IMR-90 (cell line): ENCODE data around the gene AVPR2. TPM values are rescaled to one million over a fixed set of nuclear protein-coding genes. Genes with fewer than 3 reads are reported as not detected.

Experiments used
- ATAC-seq: fragments of 200-7000 bp; cut with Tn5 transposase; 2 replicates; pipeline ENCODE4 v1.9.1; 2020; ENCODE audit warnings: low read depth, mild to moderate bottlenecking, moderate library complexity
- BruUV-seq: library from RNA; stranded (reverse); fragments of 400-500 nt; replicated peaks from 2 replicates; lab custom pipeline; 2021; lab: Mats Ljungman, UMichigan
- CTCF ChIA-PET: fragments of 300-600 bp; formaldehyde crosslinking; extraction: SDS; loops from one replicate; lab custom pipeline; 2021; ENCODE audit warnings: antibody characterized with exemption; lab: Yijun Ruan, JAX
- POLR2A ChIA-PET: fragments of 300-600 bp; sonication (Branson Sonifier 250); formaldehyde crosslinking; loops from one replicate; lab custom pipeline; 2022; ENCODE audit warnings: antibody characterized with exemption; ENCODE audit not compliant: unreplicated experiment; lab: Charles Lee
- DNase-seq: peaks from one replicate; pipeline ENCODE4 v3.0.0; 2013
- H2AFZ ChIP-seq: replicated peaks from 2 replicates; pipeline ENCODE3; 2013; ENCODE audit warnings: low read length, mild to moderate bottlenecking; ENCODE audit not compliant: poor library complexity
- H2AK5ac ChIP-seq: 2 replicates; pipeline ENCODE4 v1.6.1; 2013; ENCODE audit warnings: low read depth, low read length, inconsistent platforms
- H2AK9ac ChIP-seq: replicated peaks from 2 replicates; pipeline ENCODE3; 2013; ENCODE audit warnings: mild to moderate bottlenecking, low read depth, low read length, moderate library complexity; ENCODE audit not compliant: poor library complexity
- H2BK120ac ChIP-seq: 2 replicates; pipeline ENCODE4 v1.6.1; 2013; ENCODE audit warnings: low read depth, low read length, inconsistent platforms
- H2BK15ac ChIP-seq: 3 replicates; pipeline ENCODE4 v1.6.1; 2013; ENCODE audit warnings: low read depth, low read length, inconsistent platforms
- H2BK20ac ChIP-seq: 2 replicates; pipeline ENCODE4 v1.6.1; 2013; ENCODE audit warnings: low read depth, mild to moderate bottlenecking, inconsistent platforms, low read length, moderate library complexity
- H2BK5ac ChIP-seq: 2 replicates; pipeline ENCODE4 v1.6.1; 2013; ENCODE audit warnings: mild to moderate bottlenecking, low read depth, low read length, inconsistent platforms; ENCODE audit not compliant: poor library complexity, severe bottlenecking
- H3K14ac ChIP-seq: replicated peaks from 2 replicates; pipeline ENCODE4 v1.6.1; 2013; ENCODE audit warnings: low read depth, low read length, inconsistent platforms
- H3K18ac ChIP-seq: 2 replicates; pipeline ENCODE4 v1.6.1; 2013; ENCODE audit warnings: low read depth, low read length, control low read depth
- H3K23ac ChIP-seq: 2 replicates; pipeline ENCODE4 v1.6.1; 2013; ENCODE audit warnings: low read depth, low read length, inconsistent platforms
- H3K27ac ChIP-seq: 2 replicates; pipeline ENCODE4 v1.5.1; 2013; ENCODE audit warnings: mild to moderate bottlenecking, control low read depth, low read length; ENCODE audit not compliant: insufficient read depth
- H3K27me3 ChIP-seq: 2 replicates; pipeline ENCODE4 v1.6.1; 2013; ENCODE audit warnings: low read length; ENCODE audit not compliant: control insufficient read depth, insufficient read depth
- H3K36me3 ChIP-seq: 2 replicates; pipeline ENCODE4 v1.6.1; 2013; ENCODE audit warnings: low read length, mixed read lengths; ENCODE audit not compliant: control insufficient read depth, insufficient read depth
- H3K4ac ChIP-seq: 2 replicates; pipeline ENCODE4 v1.6.1; 2013; ENCODE audit warnings: low read depth, low read length, inconsistent platforms
- H3K4me1 ChIP-seq: 2 replicates; pipeline ENCODE4 v1.6.1; 2013; ENCODE audit warnings: low read length, mixed read lengths; ENCODE audit not compliant: control insufficient read depth, insufficient read depth
- H3K4me2 ChIP-seq: 2 replicates; pipeline ENCODE4 v1.6.1; 2013; ENCODE audit warnings: low read depth, mild to moderate bottlenecking, control low read depth, low read length, moderate library complexity
- H3K4me3 ChIP-seq: 2 replicates; pipeline ENCODE4 v1.5.1; 2013; ENCODE audit warnings: low read depth, mild to moderate bottlenecking, control low read depth, low read length, moderate library complexity; ENCODE audit not compliant: insufficient read depth
- H3K56ac ChIP-seq: 2 replicates; pipeline ENCODE4 v1.6.1; 2013; ENCODE audit warnings: low read length, inconsistent platforms; ENCODE audit not compliant: insufficient read depth; ENCODE audit errors: extremely low read depth
- H3K79me1 ChIP-seq, 2 experiments: 2 replicates each; pipeline ENCODE4 v1.6.1; 2013; ENCODE audit warnings: low read length in 2 of 2, inconsistent platforms in 1 of 2, low read depth in 1 of 2
- H3K9ac ChIP-seq: 2 replicates; pipeline ENCODE4 v1.6.1; 2013; ENCODE audit warnings: low read depth, low read length, control low read depth
- H3K9me1 ChIP-seq: 2 replicates; pipeline ENCODE4 v1.6.1; 2013; ENCODE audit warnings: low read length, inconsistent platforms; ENCODE audit not compliant: insufficient read depth
- H3K9me3 ChIP-seq: 2 replicates; pipeline ENCODE4 v1.6.1; 2013; ENCODE audit warnings: low read length; ENCODE audit not compliant: control insufficient read depth, insufficient read depth
- H4K20me1 ChIP-seq: 2 replicates; pipeline ENCODE4 v1.6.1; 2013; ENCODE audit warnings: low read length, inconsistent platforms; ENCODE audit not compliant: insufficient read depth
- H4K5ac ChIP-seq: 2 replicates; pipeline ENCODE4 v1.6.1; 2013; ENCODE audit warnings: mild to moderate bottlenecking, low read depth, low read length, control low read depth
- H4K8ac ChIP-seq, 2 experiments: 2 replicates each; pipeline ENCODE4 v1.6.1; 2013; ENCODE audit warnings: low read depth in 2 of 2, low read length in 2 of 2, control low read depth in 1 of 2, inconsistent platforms in 1 of 2
- H4K91ac ChIP-seq: 2 replicates; pipeline ENCODE4 v1.6.1; 2013; ENCODE audit warnings: low read depth, low read length, inconsistent platforms; ENCODE audit not compliant: insufficient read depth
- BHLHE40 ChIP-seq: fragments of 150-350 bp; IDR thresholded peaks from 2 replicates; pipeline ENCODE4 v1.6.1; 2016; ENCODE audit warnings: mild to moderate bottlenecking, low read depth, low read length
- CEBPB ChIP-seq: IDR thresholded peaks from 2 replicates; pipeline ENCODE4 v1.6.1; 2012; ENCODE audit warnings: low read depth, low read length, improper control_type of control experiment
- CHD1 ChIP-seq: IDR thresholded peaks from 2 replicates; pipeline ENCODE4 v1.6.1; 2012; ENCODE audit warnings: low read depth, low read length, improper control_type of control experiment
- CTCF ChIP-seq: conservative IDR thresholded peaks from 2 replicates; pipeline ENCODE4 v1.5.1; 2012; ENCODE audit warnings: mild to moderate bottlenecking, low read depth, low read length, improper control_type of control experiment
- ELK1 ChIP-seq: fragments of 150-350 bp; IDR thresholded peaks from 2 replicates; pipeline ENCODE4 v1.6.1; 2016; ENCODE audit warnings: low read depth, mild to moderate bottlenecking, low read length, moderate library complexity, borderline replicate concordance
- FOS ChIP-seq: fragments of 150-350 bp; IDR thresholded peaks from 2 replicates; pipeline ENCODE4 v1.6.1; 2016; ENCODE audit warnings: low read depth, low read length
- MAFK ChIP-seq: IDR thresholded peaks from 2 replicates; pipeline ENCODE4 v1.6.1; 2012; ENCODE audit warnings: low read depth, low read length, improper control_type of control experiment
- MAZ ChIP-seq: IDR thresholded peaks from 2 replicates; pipeline ENCODE4 v1.6.1; 2012; ENCODE audit warnings: low read depth, mild to moderate bottlenecking, low read length, improper control_type of control experiment, moderate library complexity, borderline replicate concordance
- MXI1 ChIP-seq: IDR thresholded peaks from 2 replicates; pipeline ENCODE4 v1.6.1; 2012; ENCODE audit warnings: low read depth, mild to moderate bottlenecking, low read length, moderate library complexity, borderline replicate concordance
- NFE2L2 ChIP-seq: fragments of 150-350 bp; IDR thresholded peaks from 2 replicates; pipeline ENCODE4 v1.6.1; 2016; ENCODE audit warnings: low read depth, mild to moderate bottlenecking, low read length
- POLR2A ChIP-seq: IDR thresholded peaks from 2 replicates; pipeline ENCODE4 v1.6.1; 2012; ENCODE audit warnings: mild to moderate bottlenecking, low read depth, low read length
- RAD21 ChIP-seq: IDR thresholded peaks from 2 replicates; pipeline ENCODE4 v1.6.1; 2012; ENCODE audit warnings: low read length, improper control_type of control experiment
- RCOR1 ChIP-seq: IDR thresholded peaks from 2 replicates; pipeline ENCODE4 v1.6.1; 2012; ENCODE audit warnings: mild to moderate bottlenecking, low read length, improper control_type of control experiment; ENCODE audit not compliant: insufficient replicate concordance
- RFX5 ChIP-seq: IDR thresholded peaks from 2 replicates; pipeline ENCODE4 v1.8.0; 2012; ENCODE audit warnings: low read depth, mild to moderate bottlenecking, low read length, moderate library complexity
- SMC3 ChIP-seq: fragments of 150-350 bp; IDR thresholded peaks from 2 replicates; pipeline ENCODE4 v1.6.1; 2016; ENCODE audit warnings: low read depth, mild to moderate bottlenecking, antibody characterized with exemption, low read length, moderate library complexity
- WGBS, 2 experiments: methylation state at CpG; one replicate each; pipeline versions ENCODE4 v1.1.5 to v1.1.7; 2013; ENCODE audit warnings: missing lambda C conversion rate in 2 of 2; ENCODE audit not compliant: insufficient read length in 1 of 2; ENCODE audit errors: extremely low coverage in 2 of 2; 5-methylcytosine and 5-hydroxymethylcytosine counted together
- dilution Hi-C: fragments of 300-500 bp; cut with HindIII; formaldehyde crosslinking; loops from one replicate; pipeline ENCODE4 v1.14.3; 2018; ENCODE audit warnings: low sequenced_read_pairs; ENCODE audit not compliant: unreplicated experiment
- in situ Hi-C: fragments of 300-500 bp; cut with MboI; formaldehyde crosslinking; loops from 3 replicates; pipeline ENCODE4 v1.14.3; 2019; ENCODE audit warnings: low sequenced_read_pairs, inconsistent platforms, mixed read lengths
- intact Hi-C: fragments of 100-400 bp; cut with micrococcal nuclease; formaldehyde crosslinking; loops from 2 replicates; pipeline ENCODE4 v1.10.0; 2022
- polyA plus RNA-seq, 3 experiments: library from polyadenylated mRNA; depleted of rRNA; stranded (reverse); fragments of >200 nt; gene quantifications; 2 replicates each; pipeline ENCODE4 v1.2.3, GENCODE V29; 2012; ENCODE audit warnings: low replicate concordance in 1 of 3
- total RNA-seq: library from RNA; depleted of rRNA; stranded (reverse); fragments of >200 nt; gene quantifications from 2 replicates; pipeline ENCODE4 v1.2.3, GENCODE V29; 2012
- TF ChIP-seq, protein P1 (sequence below): fragments of 150-350 bp; IDR thresholded peaks from 2 replicates; pipeline ENCODE4 v1.6.1; 2017; ENCODE audit warnings: mild to moderate bottlenecking, antibody characterized with exemption, low read length, low read depth

AVPR2 gene
- total and polyA plus RNA-seq, 2 of the 4 experiments (the other 2 are of a cell fraction), result not detected

DNA sequence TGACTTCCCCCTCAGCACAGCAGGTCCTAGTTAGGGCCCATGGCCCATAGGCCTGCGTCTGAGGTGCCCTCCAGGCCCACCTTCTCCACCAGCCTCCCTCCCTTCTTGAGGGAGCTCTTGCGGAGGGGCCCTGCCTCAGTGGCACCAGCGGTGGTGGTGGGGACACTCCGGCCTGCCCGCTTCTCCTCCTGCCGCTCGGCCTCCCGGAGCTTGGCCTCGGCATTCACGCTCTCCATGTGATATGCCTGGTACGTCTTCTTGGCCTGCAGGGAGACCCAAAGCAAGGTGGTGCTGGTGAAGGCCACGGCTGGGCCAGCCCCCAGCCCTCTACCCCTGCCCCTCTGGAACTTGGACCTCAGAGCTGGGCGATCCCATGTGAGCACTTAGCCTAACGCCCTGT is 16.1 kb downstream of the AVPR2 start:
- H3K4ac ChIP-seq, result no peak overlapping the region
- H3K4me2 ChIP-seq, result no peak overlapping the region
- no peak overlapping the region for H4K5ac ChIP-seq
- H2AFZ ChIP-seq, result no peak overlapping the region
- in situ Hi-C loops (loop anchor here (25.0 kb wide), 1 partner anchor 958 kb away; no protein-coding TSS in a partner anchor), intact Hi-C loops (no loop called here), dilution Hi-C loops (no loop called here)
- H4K91ac ChIP-seq, result no peak overlapping the region
- H3K27ac ChIP-seq, result no peak overlapping the region
- ChIA-PET CTCF (no interaction called here), POLR2A (no interaction called here)
- no peak overlapping the region for H2BK5ac ChIP-seq
- H3K4me1 ChIP-seq, result no peaks in the 10 kb centered on the region; the same call in 1 of the 2 replicates
- TF ChIP-seq, protein P1, sequence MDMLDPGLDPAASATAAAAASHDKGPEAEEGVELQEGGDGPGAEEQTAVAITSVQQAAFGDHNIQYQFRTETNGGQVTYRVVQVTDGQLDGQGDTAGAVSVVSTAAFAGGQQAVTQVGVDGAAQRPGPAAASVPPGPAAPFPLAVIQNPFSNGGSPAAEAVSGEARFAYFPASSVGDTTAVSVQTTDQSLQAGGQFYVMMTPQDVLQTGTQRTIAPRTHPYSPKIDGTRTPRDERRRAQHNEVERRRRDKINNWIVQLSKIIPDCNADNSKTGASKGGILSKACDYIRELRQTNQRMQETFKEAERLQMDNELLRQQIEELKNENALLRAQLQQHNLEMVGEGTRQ, result no peak
- TF ChIP-seq FOS (no peak), MAZ (no peak), POLR2A (no peak), CEBPB (no peak), SMC3 (no peak), RCOR1 (no peak), CTCF (no peak), ELK1 (no peak), CHD1 (no peak), RFX5 (no peak), MXI1 (no peak), BHLHE40 (no peak), NFE2L2 (no peak), RAD21 (no peak), MAFK (no peak)
- H2BK120ac ChIP-seq, result no peak overlapping the region
- H2BK20ac ChIP-seq, result no peak overlapping the region
- H3K23ac ChIP-seq, result no peak overlapping the region
- H3K9me1 ChIP-seq, result no peaks in the 10 kb centered on the region
- H3K18ac ChIP-seq, result no peak overlapping the region
- H3K27me3 ChIP-seq, result peaks cover 14% of the 10 kb centered on the region; the same call in 1 of the 2 replicates
- H3K14ac ChIP-seq, result no peak overlapping the region
- no peak overlapping the region for H2BK15ac ChIP-seq
- H4K8ac ChIP-seq, result no peak overlapping the region
- 72% methylated on average over 6 of the region's 14 CpGs; no CpG with 5 or more reads in 1 of the 2 experiments for WGBS, 2 experiments
- ATAC-seq (no peak), DNase-seq (no peak)
- no peak overlapping the region for H3K9ac ChIP-seq
- no peaks in the 10 kb centered on the region for H3K79me1 ChIP-seq
- H3K4me3 ChIP-seq, result no peak overlapping the region
- H2AK9ac ChIP-seq, result no peak overlapping the region
- no peaks in the 10 kb centered on the region for H3K9me3 ChIP-seq
- no peak overlapping the region for H2AK5ac ChIP-seq
- BruUV-seq, result no TSS peak
- no peak overlapping the region for H3K56ac ChIP-seq
- H4K20me1 ChIP-seq, result no peaks in the 10 kb centered on the region
- no peaks in the 10 kb centered on the region for H3K36me3 ChIP-seq
